HG02870 (cell line): ENCODE data around the gene PRMT6.
"Not testable (repeated sequence)": the region's sequence is repeated elsewhere in the genome, so short reads cannot be mapped to it uniquely, and the experiment has no call there.

ENCODE experiments used
- ATAC-seq: cut with Tn5 transposase; IDR thresholded peaks from one replicate; pipeline ENCODE4 v1.9.1; 2021; ENCODE audit warnings: mild to moderate bottlenecking, moderate library complexity; ENCODE audit not compliant: unreplicated experiment

The PRMT6 gene

GRCh38 chr1:107091418-107091817, 34.9 kb downstream of the PRMT6 start:
- ATAC-seq, result no peak

- not testable (repeated sequence) for ATAC-seq
These were observed 36.9 kb downstream of the PRMT6 start for GRCh38 chr1:107093395-107093794.

- ATAC-seq, result no peak
These were observed 39.2 kb downstream of the PRMT6 start for GRCh38 chr1:107095647-107096046.

- ATAC-seq, result no peak
These were observed 40.2 kb downstream of the PRMT6 start for GRCh38 chr1:107096690-107097089.

GRCh38 chr1:107098961-107099360, 42.5 kb downstream of the PRMT6 start:
- ATAC-seq, result no peak

- no peak for ATAC-seq
These were observed 44.0 kb downstream of the PRMT6 start for GRCh38 chr1:107100331-107100984.

- ATAC-seq, result no peak
These were observed 49.4 kb downstream of the PRMT6 start for GRCh38 chr1:107105914-107106313.
